Colonic mucosa (tissue), 4 donors: ENCODE results near the gene RALGAPA1. TPM values are rescaled to one million over a fixed set of nuclear protein-coding genes. Genes with fewer than 3 reads are reported as not detected.

ENCODE experiments used
- DNase-seq: peaks from one replicate; pipeline ENCODE4 v3.0.0-alpha.2; 2020
- H3K27ac ChIP-seq: fragments of 200-600 bp; one replicate; pipeline ENCODE4 v1.8.0; 2021
- H3K27me3 ChIP-seq: fragments of 200-600 bp; one replicate; pipeline ENCODE4 v1.8.0; 2021
- H3K36me3 ChIP-seq: fragments of 200-600 bp; one replicate; pipeline ENCODE4 v1.8.0; 2021
- H3K4me1 ChIP-seq: fragments of 200-600 bp; one replicate; pipeline ENCODE4 v1.8.0; 2021; ENCODE audit warnings: mild to moderate bottlenecking
- H3K4me3 ChIP-seq: fragments of 200-600 bp; one replicate; pipeline ENCODE4 v1.8.0; 2021
- H3K9ac ChIP-seq, 2 donors: one replicate each; pipeline ENCODE4 v1.7.0; 2013; ENCODE audit warnings: control low read depth in 2 of 2, low read depth in 2 of 2, low read length in 2 of 2
- H3K9me3 ChIP-seq: fragments of 200-600 bp; one replicate; pipeline ENCODE4 v1.8.0; 2021
- intact Hi-C: fragments of 100-400 bp; cut with DNase I; formaldehyde crosslinking; loops from one replicate; pipeline ENCODE4 v1.14.1; 2022
- total RNA-seq, 2 donors: library from RNA; stranded (reverse); fragmentation: NEBNext Ultra II Directional in 1 of 2; extraction: Animal tissue kit (Norgen Biotek cat#: 25700) in 1 of 2; gene quantifications; one replicate each; pipeline ENCODE4 v1.2.1, GENCODE V29; 2021
- TF ChIP-seq, protein P1 (sequence below): fragments of 200-600 bp; IDR thresholded peaks from one replicate; pipeline ENCODE4 v1.8.0; 2022; ENCODE audit warnings: antibody characterized with exemption, mild to moderate bottlenecking
- donor health status: healthy.
- donor health status: DM: no; HTN: no; CAD: no.
- donor health status: DM: no; HTN: no; CAD: no.

The RALGAPA1 gene
- total RNA-seq, 2 donors from 2014 or later = 68.4 to 69.8 TPM

- Histone ChIP-seq H3K4me1 (no peaks in the 10 kb centered on the region), H3K27ac (no peak overlapping the region), H3K27me3 (no peaks in the 10 kb centered on the region), H3K4me3 (no peak overlapping the region), H3K36me3 (no peaks in the 10 kb centered on the region), H3K9me3 (no peaks in the 10 kb centered on the region), H3K9ac (no peak overlapping the region)
- TF ChIP-seq, protein P1, sequence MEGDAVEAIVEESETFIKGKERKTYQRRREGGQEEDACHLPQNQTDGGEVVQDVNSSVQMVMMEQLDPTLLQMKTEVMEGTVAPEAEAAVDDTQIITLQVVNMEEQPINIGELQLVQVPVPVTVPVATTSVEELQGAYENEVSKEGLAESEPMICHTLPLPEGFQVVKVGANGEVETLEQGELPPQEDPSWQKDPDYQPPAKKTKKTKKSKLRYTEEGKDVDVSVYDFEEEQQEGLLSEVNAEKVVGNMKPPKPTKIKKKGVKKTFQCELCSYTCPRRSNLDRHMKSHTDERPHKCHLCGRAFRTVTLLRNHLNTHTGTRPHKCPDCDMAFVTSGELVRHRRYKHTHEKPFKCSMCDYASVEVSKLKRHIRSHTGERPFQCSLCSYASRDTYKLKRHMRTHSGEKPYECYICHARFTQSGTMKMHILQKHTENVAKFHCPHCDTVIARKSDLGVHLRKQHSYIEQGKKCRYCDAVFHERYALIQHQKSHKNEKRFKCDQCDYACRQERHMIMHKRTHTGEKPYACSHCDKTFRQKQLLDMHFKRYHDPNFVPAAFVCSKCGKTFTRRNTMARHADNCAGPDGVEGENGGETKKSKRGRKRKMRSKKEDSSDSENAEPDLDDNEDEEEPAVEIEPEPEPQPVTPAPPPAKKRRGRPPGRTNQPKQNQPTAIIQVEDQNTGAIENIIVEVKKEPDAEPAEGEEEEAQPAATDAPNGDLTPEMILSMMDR = no peak
- DNase-seq = no peak
- intact Hi-C loops = no loop called here
Observed at GRCh38 chr14:35558680-35559079, 250.4 kb downstream of the RALGAPA1 start.

DNA sequence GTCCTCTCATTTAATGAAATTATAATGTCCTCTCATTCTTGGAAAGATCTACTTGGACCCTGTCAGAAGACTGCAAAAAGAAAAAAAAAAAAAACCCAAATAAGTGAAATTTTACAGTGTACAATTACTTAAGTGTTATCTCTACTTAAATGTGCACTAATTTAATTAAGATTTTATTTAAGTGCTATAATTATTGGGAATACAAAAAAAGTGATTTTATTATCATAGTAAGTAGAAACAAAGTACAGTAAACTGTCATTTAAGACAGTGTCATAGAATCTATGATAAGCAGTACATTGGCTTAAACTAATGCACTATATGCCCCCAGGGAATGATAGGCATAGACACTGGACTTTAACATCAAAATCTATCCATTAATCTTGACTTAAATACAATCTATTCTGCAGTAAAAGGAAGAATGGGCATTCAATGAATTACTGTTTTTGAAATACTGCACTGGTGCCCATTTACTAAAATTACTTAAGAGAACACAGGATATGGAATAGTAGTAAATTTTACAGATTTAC is 251.8 kb downstream of the RALGAPA1 start:
- Histone ChIP-seq H3K36me3 (no peaks in the 10 kb centered on the region), H3K27me3 (no peaks in the 10 kb centered on the region), H3K4me3 (no peak overlapping the region), H3K9ac (no peak overlapping the region), H3K9me3 (no peaks in the 10 kb centered on the region), H3K4me1 (no peaks in the 10 kb centered on the region), H3K27ac (no peak overlapping the region)
- TF ChIP-seq, protein P1 = no peak
- intact Hi-C loops = no loop called here
- DNase-seq = no peak

- no peaks in the 10 kb centered on the region for H3K9me3 ChIP-seq
- TF ChIP-seq, protein P1 = no peak
- H3K27ac ChIP-seq = no peak overlapping the region
- intact Hi-C loops = no loop called here
- H3K4me1 ChIP-seq = no peaks in the 10 kb centered on the region
- H3K9ac ChIP-seq = no peak overlapping the region
- no peak overlapping the region for H3K4me3 ChIP-seq
- H3K27me3 ChIP-seq = no peaks in the 10 kb centered on the region
- no peaks in the 10 kb centered on the region for H3K36me3 ChIP-seq
- no peak for DNase-seq
Observed at GRCh38 chr14:35556548-35556947, 252.5 kb downstream of the RALGAPA1 start.

DNA sequence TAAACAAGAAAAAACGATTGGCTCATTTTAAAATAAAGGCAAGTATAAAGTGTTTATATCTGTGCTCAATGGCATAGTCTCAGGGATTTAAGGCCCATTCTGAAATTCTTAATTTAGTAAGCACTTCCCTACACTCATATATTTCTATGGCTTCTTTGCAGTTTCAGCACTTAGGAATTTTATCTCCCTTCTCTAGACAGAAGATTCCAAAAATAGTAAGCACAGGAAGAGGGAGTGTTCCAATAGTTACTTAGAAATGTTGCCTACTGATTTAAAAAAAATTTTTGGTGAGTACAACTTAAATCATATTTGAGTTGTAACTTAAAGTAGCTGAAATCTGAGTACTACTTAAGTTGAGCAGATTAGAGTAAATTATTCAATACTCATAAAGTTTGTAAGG is 255.3 kb downstream of the RALGAPA1 start:
- Histone ChIP-seq H3K4me3 (no peak overlapping the region), H3K4me1 (no peaks in the 10 kb centered on the region), H3K27me3 (no peaks in the 10 kb centered on the region), H3K9ac (no peak overlapping the region), H3K9me3 (no peaks in the 10 kb centered on the region), H3K36me3 (no peaks in the 10 kb centered on the region), H3K27ac (no peak overlapping the region)
- TF ChIP-seq, protein P1 = no peak
- DNase-seq = no peak
- intact Hi-C loops = no loop called here

DNA sequence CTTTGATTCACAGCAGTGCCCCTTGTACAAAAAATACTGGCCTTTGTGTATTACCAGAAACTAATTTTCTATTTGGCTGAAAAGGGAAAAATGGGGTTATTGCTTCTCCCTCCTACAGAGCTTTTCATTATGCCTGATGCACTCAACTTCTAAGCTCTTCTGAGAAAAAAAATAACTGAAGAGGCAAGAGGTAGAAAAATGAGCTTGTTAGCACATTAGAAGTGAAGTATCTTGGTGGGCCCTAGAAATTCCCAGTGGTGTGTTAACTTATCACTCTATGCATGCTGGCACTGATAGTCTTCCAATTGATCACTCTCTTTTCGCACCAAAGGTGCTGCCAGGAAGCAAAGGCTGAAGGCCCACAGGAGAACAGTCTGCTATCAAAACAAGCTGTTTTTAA is 258.0 kb downstream of the RALGAPA1 start:
- no peak for DNase-seq
- H3K9me3 ChIP-seq = no peaks in the 10 kb centered on the region
- no peaks in the 10 kb centered on the region for H3K27me3 ChIP-seq
- H3K4me1 ChIP-seq = no peaks in the 10 kb centered on the region
- H3K4me3 ChIP-seq = no peak overlapping the region
- H3K9ac ChIP-seq = no peak overlapping the region
- TF ChIP-seq, protein P1 = no peak
- no peak overlapping the region for H3K27ac ChIP-seq
- intact Hi-C loops = no loop called here
- no peaks in the 10 kb centered on the region for H3K36me3 ChIP-seq

DNA sequence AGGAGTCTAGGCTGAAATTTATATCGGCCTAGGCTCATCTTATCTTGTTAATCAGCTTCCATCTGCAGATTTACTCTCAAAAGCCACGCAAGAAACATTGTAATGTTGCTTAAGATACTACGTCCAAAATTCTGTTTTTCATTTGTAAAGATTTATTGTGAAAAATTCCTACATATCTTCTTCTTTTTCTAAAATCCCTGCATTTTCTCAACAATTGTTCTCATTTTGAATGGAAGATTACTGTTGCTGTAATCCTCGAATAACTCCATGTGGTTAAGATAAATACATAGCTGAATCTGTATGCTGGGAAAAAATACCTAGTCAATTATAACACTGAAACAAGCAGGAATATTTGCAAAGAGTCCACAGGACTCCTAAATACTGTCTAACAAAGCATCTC is 259.5 kb downstream of the RALGAPA1 start:
- H3K9me3 ChIP-seq = no peaks in the 10 kb centered on the region
- H3K9ac ChIP-seq = no peak overlapping the region
- TF ChIP-seq, protein P1 = no peak
- no peak overlapping the region for H3K4me3 ChIP-seq
- intact Hi-C loops = no loop called here
- no peak for DNase-seq
- no peaks in the 10 kb centered on the region for H3K36me3 ChIP-seq
- H3K27ac ChIP-seq = no peak overlapping the region
- H3K4me1 ChIP-seq = no peaks in the 10 kb centered on the region
- no peaks in the 10 kb centered on the region for H3K27me3 ChIP-seq
